ENCODE data around the gene PCGF5. TPM values are rescaled to one million over a fixed set of nuclear protein-coding genes. Genes with fewer than 3 reads are reported as not detected.
"Not testable (repeated sequence)": the region's sequence is repeated elsewhere in the genome, so short reads cannot be mapped to it uniquely, and the experiment has no call there.

The PCGF5 gene
- total RNA-seq = 10 to 100 TPM; 13.3 to 23.2 (median 17.7) TPM
- polyA plus RNA-seq = 10 to 100 TPM; 12.7 to 14.6 TPM

DNA sequence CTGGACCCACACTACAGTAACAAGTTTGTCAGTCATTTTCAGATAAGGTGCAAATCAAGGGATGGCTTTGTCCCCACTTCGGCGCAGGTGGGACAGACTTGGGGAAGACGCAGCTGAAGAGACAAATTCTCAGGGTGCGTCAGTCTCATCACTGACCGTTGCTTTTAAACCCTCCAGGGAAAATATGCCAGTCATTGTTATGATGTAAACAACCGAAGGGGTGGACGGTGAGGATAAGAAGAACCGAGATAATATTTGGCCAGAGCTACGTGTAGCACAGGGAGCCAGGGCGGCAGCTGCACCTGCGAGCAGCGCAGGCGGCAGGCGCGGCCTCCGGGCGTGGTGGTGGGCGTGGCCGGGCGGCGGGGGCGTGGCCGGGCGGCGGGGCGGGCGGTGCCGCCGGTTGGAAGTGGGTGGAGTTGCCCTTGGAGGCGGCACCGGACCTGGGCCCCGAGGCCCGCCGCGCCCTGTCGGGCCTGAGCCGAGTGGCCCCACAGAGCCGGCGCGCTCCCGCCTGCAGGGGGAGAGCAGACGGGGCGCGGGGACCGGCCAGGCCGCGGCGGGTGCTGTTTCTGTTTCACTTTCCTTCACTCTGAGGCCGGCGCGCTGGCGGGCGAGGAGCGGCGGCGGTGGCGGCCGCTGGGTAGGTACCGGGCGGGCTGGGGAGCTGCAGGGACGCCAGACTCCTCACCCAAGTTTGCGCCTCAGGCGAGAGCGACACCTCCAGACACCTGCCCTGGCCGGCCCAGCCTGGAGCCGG is at the start of gene PCGF5:
PCGF5 (plus strand) TSS at position 470 of the 760 bp plus-strand sequence. CDS start 2,209 bp downstream, outside the sequence.
- Histone ChIP-seq H3K36me3 (no peaks in the 10 kb centered on the region), H3K4me1 (peaks cover 7 to 19% (median 8%) of the 10 kb centered on the region in 3 donors), H3K4me3 (peak within 1 kb of the TSS; percentile 79 to 93 (median 88)), H3K27ac (peak within 1 kb of the TSS; percentile 89 to 95 (median 92)), H3K9me3 (no peaks in the 10 kb centered on the region), H3K27me3 (no peaks in the 10 kb centered on the region)
- TF ChIP-seq, protein P1, sequence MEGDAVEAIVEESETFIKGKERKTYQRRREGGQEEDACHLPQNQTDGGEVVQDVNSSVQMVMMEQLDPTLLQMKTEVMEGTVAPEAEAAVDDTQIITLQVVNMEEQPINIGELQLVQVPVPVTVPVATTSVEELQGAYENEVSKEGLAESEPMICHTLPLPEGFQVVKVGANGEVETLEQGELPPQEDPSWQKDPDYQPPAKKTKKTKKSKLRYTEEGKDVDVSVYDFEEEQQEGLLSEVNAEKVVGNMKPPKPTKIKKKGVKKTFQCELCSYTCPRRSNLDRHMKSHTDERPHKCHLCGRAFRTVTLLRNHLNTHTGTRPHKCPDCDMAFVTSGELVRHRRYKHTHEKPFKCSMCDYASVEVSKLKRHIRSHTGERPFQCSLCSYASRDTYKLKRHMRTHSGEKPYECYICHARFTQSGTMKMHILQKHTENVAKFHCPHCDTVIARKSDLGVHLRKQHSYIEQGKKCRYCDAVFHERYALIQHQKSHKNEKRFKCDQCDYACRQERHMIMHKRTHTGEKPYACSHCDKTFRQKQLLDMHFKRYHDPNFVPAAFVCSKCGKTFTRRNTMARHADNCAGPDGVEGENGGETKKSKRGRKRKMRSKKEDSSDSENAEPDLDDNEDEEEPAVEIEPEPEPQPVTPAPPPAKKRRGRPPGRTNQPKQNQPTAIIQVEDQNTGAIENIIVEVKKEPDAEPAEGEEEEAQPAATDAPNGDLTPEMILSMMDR (IDR thresholded peaks at IDR 0.05) = peak; percentile 15 to 30 (median 25)
- peak; percentile 97 to 99 (median 98) for ATAC-seq
- WGBS, 2 donors = 0 to 1% methylated on average over 39 to 66 of the region's 66 CpGs
- intact Hi-C loops (cut with DNase I) = no loop called here
- no peak for FAIRE-seq
- peak; percentile 91 to 99 (median 96) for DNase-seq

DNA sequence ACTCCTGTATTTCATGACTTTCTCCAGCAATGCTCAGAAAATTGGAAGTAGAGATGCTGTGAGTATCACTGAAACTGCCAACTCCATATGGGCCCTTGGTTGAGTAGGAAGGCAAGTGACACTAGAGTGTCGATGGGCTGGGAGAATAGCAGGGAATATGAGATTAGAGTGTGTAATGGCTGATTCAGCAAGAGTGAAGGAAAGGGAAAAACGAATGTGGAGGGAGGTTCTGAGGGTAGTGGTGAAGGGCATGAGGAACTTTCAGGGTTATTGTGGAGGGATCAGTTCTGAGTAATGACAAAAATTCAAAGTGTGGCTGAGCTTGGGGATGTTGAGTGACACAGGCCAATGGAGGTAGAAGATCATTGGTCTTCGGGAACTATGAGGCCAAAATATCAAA is 49.0 kb upstream of the PCGF5 start:
- DNase-seq (no peak), ATAC-seq (no peak), FAIRE-seq (no peak)
- intact Hi-C loops (cut with DNase I) = no loop called here
- Histone ChIP-seq H3K36me3 (no peaks in the 10 kb centered on the region), H3K27me3 (no peaks in the 10 kb centered on the region), H3K4me1 (no peaks in the 10 kb centered on the region), H3K9me3 (no peaks in the 10 kb centered on the region), H3K4me3 (no peak overlapping the region), H3K27ac (no peak overlapping the region)
- TF ChIP-seq, protein P1 (IDR thresholded peaks at IDR 0.05) = no peak
- 86 to 88% methylated on average over 3 of the region's 3 CpGs for WGBS, 2 donors

DNA sequence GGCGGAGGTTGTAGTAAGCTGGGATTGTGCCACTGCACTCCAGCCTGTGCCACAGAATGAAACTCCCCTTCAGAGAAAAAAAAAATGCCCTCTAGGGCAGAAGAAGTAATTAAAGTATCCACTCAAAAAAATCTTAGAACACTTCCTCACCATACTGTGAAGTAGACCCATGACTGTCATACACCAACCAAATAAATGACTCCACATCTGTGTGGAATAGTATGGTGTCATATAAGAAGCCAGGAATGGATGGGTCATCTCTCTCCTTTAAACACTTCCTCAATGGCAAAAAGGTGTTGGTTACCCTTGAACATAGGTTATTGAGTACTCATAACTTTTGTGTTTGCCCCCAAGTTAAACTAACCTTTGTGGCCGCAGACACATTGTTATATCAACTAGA is 48.1 kb upstream of the PCGF5 start:
- intact Hi-C loops (cut with DNase I) = no loop called here
- 95 to 98% methylated on average over 2 of the region's 2 CpGs for WGBS, 2 donors
- ATAC-seq = no peak
- H3K4me3 ChIP-seq = no peak overlapping the region
- FAIRE-seq = no peak
- H3K36me3 ChIP-seq = no peaks in the 10 kb centered on the region
- no peaks in the 10 kb centered on the region for H3K9me3 ChIP-seq
- TF ChIP-seq, protein P1 (IDR thresholded peaks at IDR 0.05) = no peak
- H3K27me3 ChIP-seq = no peaks in the 10 kb centered on the region
- no peaks in the 10 kb centered on the region for H3K4me1 ChIP-seq
- H3K27ac ChIP-seq = no peak overlapping the region
- no peak for DNase-seq

DNA sequence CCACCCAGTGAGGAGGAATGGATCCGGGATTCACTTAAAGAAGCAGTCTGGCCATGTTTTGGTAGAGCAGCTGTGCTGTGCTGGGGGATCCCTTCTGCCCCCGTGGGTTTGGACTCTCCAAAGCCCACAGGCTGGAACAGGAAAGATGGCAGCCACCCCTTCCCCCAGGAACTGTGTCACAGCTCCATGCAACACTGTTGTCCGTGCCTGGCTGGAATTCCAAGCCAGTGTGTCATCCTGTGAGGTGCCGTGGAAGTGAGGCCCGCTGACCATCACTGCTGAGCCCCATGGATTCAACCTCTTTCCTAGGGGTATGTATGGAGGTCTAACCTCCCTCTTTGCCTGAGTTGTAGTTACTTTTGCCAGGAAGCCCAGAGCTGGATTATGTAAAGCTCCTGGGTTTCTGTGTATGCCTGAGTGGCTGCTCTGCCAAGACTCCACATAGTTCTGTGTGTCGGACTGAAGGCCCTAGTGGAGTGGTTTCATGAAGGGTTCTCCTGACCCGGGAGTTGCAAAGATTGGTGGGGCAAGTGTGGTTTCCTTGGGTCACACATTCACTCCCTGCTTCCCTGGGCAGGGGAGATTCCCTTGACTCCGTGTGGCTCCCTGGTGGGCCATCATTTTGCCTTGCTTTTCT is 35.1 kb upstream of the PCGF5 start:
- FAIRE-seq (no peak), DNase-seq (no peak), ATAC-seq (no peak)
- Histone ChIP-seq H3K27ac (no peak overlapping the region), H3K36me3 (no peaks in the 10 kb centered on the region), H3K9me3 (no peaks in the 10 kb centered on the region), H3K4me3 (no peak overlapping the region), H3K27me3 (no peaks in the 10 kb centered on the region), H3K4me1 (no peaks in the 10 kb centered on the region)
- intact Hi-C loops (cut with DNase I) = no loop called here
- 90 to 92% methylated on average over 8 of the region's 8 CpGs for WGBS, 2 donors
- TF ChIP-seq, protein P1 (IDR thresholded peaks at IDR 0.05) = no peak

DNA sequence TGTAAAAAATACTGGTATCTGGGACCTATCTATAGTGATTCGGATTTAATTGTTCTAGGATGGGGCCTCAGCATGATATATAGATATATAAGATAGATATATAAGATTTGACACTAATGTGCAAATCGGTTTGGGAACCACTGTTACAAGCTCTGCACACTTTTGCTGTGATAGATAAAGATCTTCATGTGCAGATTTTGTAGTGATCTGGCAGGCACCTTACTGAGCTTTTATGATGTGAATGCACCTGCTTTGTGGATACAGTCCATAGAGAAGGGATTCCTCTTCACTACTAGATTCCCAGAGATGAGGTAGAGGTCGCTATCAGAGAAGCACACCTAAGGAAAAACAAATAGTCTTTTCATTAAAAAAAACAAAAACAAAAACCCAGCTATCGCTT is 33.3 kb upstream of the PCGF5 start:
- intact Hi-C loops (cut with DNase I) = no loop called here
- no peak overlapping the region for H3K27ac ChIP-seq
- FAIRE-seq (no peak), DNase-seq (no peak), ATAC-seq (no peak)
- H3K9me3 ChIP-seq = no peaks in the 10 kb centered on the region
- H3K4me3 ChIP-seq = no peak overlapping the region
- WGBS, 2 donors = 87 to 90% methylated on average over 4 of the region's 4 CpGs
- no peaks in the 10 kb centered on the region for H3K4me1 ChIP-seq
- TF ChIP-seq, protein P1 (IDR thresholded peaks at IDR 0.05) = no peak
- no peaks in the 10 kb centered on the region for H3K36me3 ChIP-seq
- H3K27me3 ChIP-seq = no peaks in the 10 kb centered on the region

DNA sequence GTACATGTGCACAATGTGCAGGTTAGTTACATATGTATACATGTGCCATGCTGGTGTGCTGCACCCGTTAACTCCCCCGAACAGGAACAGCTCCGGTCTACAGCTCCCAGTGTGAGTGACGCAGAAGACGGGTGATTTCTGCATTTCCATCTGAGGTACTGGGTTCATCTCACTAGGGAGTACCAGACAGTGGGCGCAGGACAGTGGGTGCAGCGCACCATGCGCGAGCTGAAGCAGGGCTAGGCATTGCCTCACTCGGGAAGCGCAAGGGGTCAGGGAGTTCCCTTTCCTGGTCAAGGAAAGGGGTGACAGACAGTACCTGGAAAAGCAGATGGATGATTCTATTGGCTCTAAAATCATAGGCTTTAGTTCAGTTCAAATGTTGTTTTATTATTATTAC is 32.5 kb upstream of the PCGF5 start:
- H3K27me3 ChIP-seq; H3K27ac ChIP-seq; H3K9me3 ChIP-seq; DNase-seq; H3K36me3 ChIP-seq; ATAC-seq; FAIRE-seq; H3K4me3 ChIP-seq; H3K4me1 ChIP-seq; intact Hi-C loops (cut with DNase I): not testable (repeated sequence)
- 89 to 90% methylated on average over 11 of the region's 11 CpGs for WGBS, 2 donors
